H9 (cell line): ENCODE data around the gene CFAP73. TPM values are rescaled to one million over a fixed set of nuclear protein-coding genes. Genes with fewer than 3 reads are reported as not detected.

Source experiments
- DNase-seq: peaks from one replicate; pipeline ENCODE4 v3.0.0-alpha.2; 2017
- H2AFZ ChIP-seq: one replicate; pipeline ENCODE4 v1.6.1; 2013; ENCODE audit warnings: mild to moderate bottlenecking, low read length, control low read depth, moderate library complexity
- H2AK5ac ChIP-seq: 2 replicates; pipeline ENCODE4 v1.6.1; 2013; ENCODE audit warnings: low read length, control low read depth, mixed read lengths; ENCODE audit not compliant: insufficient read length
- H2BK120ac ChIP-seq: one replicate; pipeline ENCODE4 v1.6.1; 2013; ENCODE audit warnings: low read depth, mild to moderate bottlenecking, low read length, control low read depth, inconsistent platforms; ENCODE audit not compliant: poor library complexity, severe bottlenecking
- H2BK12ac ChIP-seq: 2 replicates; pipeline ENCODE4 v1.6.1; 2013; ENCODE audit warnings: low read length, control low read depth, mixed read lengths, low read depth; ENCODE audit not compliant: insufficient read length
- H2BK15ac ChIP-seq: 2 replicates; pipeline ENCODE4 v1.6.1; 2013; ENCODE audit warnings: low read depth, low read length, control low read depth
- H2BK20ac ChIP-seq: one replicate; pipeline ENCODE4 v1.6.1; 2013; ENCODE audit warnings: low read depth, mild to moderate bottlenecking, low read length, control low read depth, inconsistent platforms; ENCODE audit not compliant: poor library complexity, severe bottlenecking
- H2BK5ac ChIP-seq: 2 replicates; pipeline ENCODE4 v1.6.1; 2013; ENCODE audit warnings: low read length, control low read depth, mixed read lengths; ENCODE audit not compliant: insufficient read length
- H3K14ac ChIP-seq: 2 replicates; pipeline ENCODE4 v1.6.1; 2013; ENCODE audit warnings: low read length, control low read depth; ENCODE audit not compliant: insufficient read depth
- H3K18ac ChIP-seq: 2 replicates; pipeline ENCODE4 v1.6.1; 2013; ENCODE audit warnings: low read depth, mild to moderate bottlenecking, mixed read lengths, low read length, control low read depth; ENCODE audit not compliant: insufficient read length
- H3K23ac ChIP-seq: 2 replicates; pipeline ENCODE4 v1.6.1; 2013; ENCODE audit warnings: low read length, control low read depth, mixed read lengths, low read depth; ENCODE audit not compliant: insufficient read length
- H3K23me2 ChIP-seq: 2 replicates; pipeline ENCODE4 v1.6.1; 2013; ENCODE audit warnings: low read depth, mild to moderate bottlenecking, mixed read lengths, low read length, control low read depth; ENCODE audit not compliant: insufficient read length, poor library complexity, severe bottlenecking
- H3K27ac ChIP-seq: 2 replicates; pipeline ENCODE4 v1.5.1; 2013; ENCODE audit warnings: low read length, control low read depth, mixed read lengths, low read depth; ENCODE audit not compliant: insufficient read length
- H3K27me3 ChIP-seq: 2 replicates; pipeline ENCODE4 v1.6.1; 2013; ENCODE audit warnings: low read length, control low read depth, inconsistent platforms; ENCODE audit not compliant: insufficient read depth
- H3K4ac ChIP-seq: 2 replicates; pipeline ENCODE4 v1.6.1; 2013; ENCODE audit warnings: low read depth, mild to moderate bottlenecking, control low read depth, inconsistent platforms, low read length, moderate library complexity
- H3K4me1 ChIP-seq: 2 replicates; pipeline ENCODE4 v1.6.1; 2013; ENCODE audit warnings: low read length, control low read depth, inconsistent platforms; ENCODE audit not compliant: insufficient read depth
- H3K4me2 ChIP-seq: 2 replicates; pipeline ENCODE4 v1.6.1; 2013; ENCODE audit warnings: low read length, control low read depth, mixed read lengths; ENCODE audit not compliant: insufficient read length, insufficient read depth
- H3K56ac ChIP-seq: 2 replicates; pipeline ENCODE4 v1.6.1; 2013; ENCODE audit warnings: low read depth, mild to moderate bottlenecking, mixed read lengths, low read length, control low read depth; ENCODE audit not compliant: insufficient read length
- H3K79me1 ChIP-seq: 2 replicates; pipeline ENCODE4 v1.6.1; 2013; ENCODE audit warnings: low read depth, mild to moderate bottlenecking, moderate library complexity, low read length, control low read depth, inconsistent platforms; ENCODE audit not compliant: insufficient read depth, poor library complexity, severe bottlenecking
- H3K79me2 ChIP-seq: 2 replicates; pipeline ENCODE4 v1.6.1; 2013; ENCODE audit warnings: low read length, control low read depth, inconsistent platforms; ENCODE audit not compliant: insufficient read depth
- H3K9ac ChIP-seq: 2 replicates; pipeline ENCODE4 v1.6.1; 2013; ENCODE audit warnings: low read length, control low read depth, mixed read lengths; ENCODE audit not compliant: insufficient read length; ENCODE audit errors: extremely low read depth
- H3K9me3 ChIP-seq: one replicate; pipeline ENCODE4 v1.6.1; 2013; ENCODE audit warnings: low read depth, low read length, inconsistent platforms; ENCODE audit not compliant: control insufficient read depth
- H3T11ph ChIP-seq: one replicate; pipeline ENCODE4 v1.6.1; 2013; ENCODE audit warnings: mild to moderate bottlenecking, low read length, control low read depth, inconsistent platforms
- H4K20me1 ChIP-seq: one replicate; pipeline ENCODE4 v1.6.1; 2013; ENCODE audit not compliant: control insufficient read depth, insufficient read length, insufficient read depth
- H4K5ac ChIP-seq: 2 replicates; pipeline ENCODE4 v1.6.1; 2013; ENCODE audit warnings: low read depth, mild to moderate bottlenecking, mixed read lengths, low read length, control low read depth; ENCODE audit not compliant: insufficient read length
- H4K8ac ChIP-seq: replicated peaks from 2 replicates; pipeline ENCODE4 v1.6.1; 2013; ENCODE audit warnings: low read length, control low read depth, mixed read lengths, low read depth; ENCODE audit not compliant: insufficient read length
- H4K91ac ChIP-seq: 2 replicates; pipeline ENCODE4 v1.6.1; 2013; ENCODE audit warnings: low read depth, mild to moderate bottlenecking, moderate library complexity, mixed read lengths, low read length, control low read depth; ENCODE audit not compliant: insufficient read length
- H3K27ac Mint-ChIP-seq, 3 experiments: 2 replicates in 2 of 3; 3 replicates in 1 of 3; pipeline ENCODE4 v1.8.0; 2020 to 2021; ENCODE audit warnings: mixed read lengths in 3 of 3, mild to moderate bottlenecking in 1 of 3, moderate library complexity in 1 of 3
- H3K27me3 Mint-ChIP-seq: 2 replicates; pipeline ENCODE4 v1.8.0; 2021; ENCODE audit warnings: low read depth, mild to moderate bottlenecking, moderate library complexity, mixed read lengths
- H3K36me3 Mint-ChIP-seq, 3 experiments: 2 replicates in 2 of 3; 3 replicates in 1 of 3; pipeline ENCODE4 v1.8.0; 2020 to 2021; ENCODE audit warnings: low read depth in 3 of 3, mixed read lengths in 3 of 3; ENCODE audit not compliant: insufficient read depth in 1 of 3
- H3K4me1 Mint-ChIP-seq, 2 experiments: 2 replicates each; pipeline ENCODE4 v1.8.0; 2020; ENCODE audit warnings: mixed read lengths in 2 of 2
- H3K4me3 Mint-ChIP-seq, 2 experiments: 2 replicates in 1 of 2; 3 replicates in 1 of 2; pipeline ENCODE4 v1.8.0; 2020 to 2021; ENCODE audit warnings: mild to moderate bottlenecking in 2 of 2, mixed read lengths in 2 of 2, moderate library complexity in 1 of 2
- H3K9me3 Mint-ChIP-seq, 2 experiments: 2 replicates in 1 of 2; 3 replicates in 1 of 2; pipeline ENCODE4 v1.8.0; 2020; ENCODE audit warnings: mild to moderate bottlenecking in 2 of 2, mixed read lengths in 2 of 2, moderate library complexity in 1 of 2
- WGBS: extraction: QIAGEN DNeasy Blood & Tissue Kit; methylation state at CpG from one replicate; pipeline ENCODE4 v1.1.7; 2013; ENCODE audit warnings: missing lambda C conversion rate, low lambda C conversion rate, mixed read lengths; ENCODE audit not compliant: insufficient read length; ENCODE audit errors: extremely low coverage; 5-methylcytosine and 5-hydroxymethylcytosine counted together
- total RNA-seq: library from RNA; stranded (reverse); gene quantifications from 2 replicates; pipeline ENCODE4 v1.2.1, GENCODE V29; 2021
- TF ChIP-seq, protein P1 (sequence below): fragments of 200-600 bp; sonication (generic); conservative IDR thresholded peaks from 3 replicates; pipeline ENCODE4 v1.8.0; 2021; ENCODE audit warnings: antibody characterized with exemption, mild to moderate bottlenecking

The CFAP73 gene
- total RNA-seq, 1 experiment from 2014 or later = not detected

DNA sequence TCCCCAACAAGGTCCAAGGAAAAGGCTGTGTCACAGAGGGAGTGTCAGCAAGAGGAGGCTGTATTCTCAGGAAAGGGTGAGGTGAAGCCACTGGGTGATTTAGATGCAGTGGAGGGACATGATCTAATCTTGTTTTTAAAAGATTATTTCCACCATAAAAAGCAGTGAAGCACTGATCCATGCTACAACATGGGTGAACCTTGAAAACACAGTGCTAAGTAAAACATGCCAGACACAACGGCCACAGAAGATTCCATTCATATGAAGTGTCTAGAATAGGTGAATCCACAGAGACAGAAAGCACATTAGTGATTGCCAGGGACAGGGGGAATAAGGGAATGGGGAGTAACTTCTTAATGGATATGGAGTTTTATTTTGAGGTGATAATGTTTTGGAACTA, 48.8 kb downstream of the CFAP73 start:
- Mint-ChIP-seq H3K9me3 (no peaks in the 10 kb centered on the region), H3K36me3 (peaks cover 0 to 5% (median 3%) of the 10 kb centered on the region in 3 experiments; a peak in 3 of 7 replicates), H3K4me3 (no peak overlapping the region), H3K27me3 (no peaks in the 10 kb centered on the region), H3K27ac (no peak overlapping the region), H3K4me1 (peaks cover 3 to 9% of the 10 kb centered on the region in 2 experiments; a peak in 3 of 4 replicates)
- no peak for DNase-seq
- Histone ChIP-seq H3K23ac (no peak overlapping the region), H4K91ac (no peak overlapping the region), H2BK12ac (no peak overlapping the region), H3K4me2 (no peak overlapping the region), H3K27ac (no peak overlapping the region), H3K79me2 (no peaks in the 10 kb centered on the region), H3K23me2 (no peaks in the 10 kb centered on the region), H3K79me1 (no peaks in the 10 kb centered on the region), H2AK5ac (no peak overlapping the region), H2AFZ (no peak overlapping the region), H3K27me3 (no peaks in the 10 kb centered on the region), H3K9me3 (no peaks in the 10 kb centered on the region), H4K20me1 (no peaks in the 10 kb centered on the region), H3K9ac (no peak overlapping the region), H3K4me1 (no peaks in the 10 kb centered on the region), H2BK15ac (no peak overlapping the region), H3T11ph (no peak overlapping the region), H4K5ac (no peak overlapping the region), H3K14ac (no peak overlapping the region), H3K18ac (no peak overlapping the region), H3K56ac (no peak overlapping the region), H3K4ac (no peak overlapping the region), H4K8ac (no peak overlapping the region), H2BK5ac (no peak overlapping the region), H2BK20ac (no peak overlapping the region), H2BK120ac (no peak overlapping the region)
- TF ChIP-seq, protein P1, sequence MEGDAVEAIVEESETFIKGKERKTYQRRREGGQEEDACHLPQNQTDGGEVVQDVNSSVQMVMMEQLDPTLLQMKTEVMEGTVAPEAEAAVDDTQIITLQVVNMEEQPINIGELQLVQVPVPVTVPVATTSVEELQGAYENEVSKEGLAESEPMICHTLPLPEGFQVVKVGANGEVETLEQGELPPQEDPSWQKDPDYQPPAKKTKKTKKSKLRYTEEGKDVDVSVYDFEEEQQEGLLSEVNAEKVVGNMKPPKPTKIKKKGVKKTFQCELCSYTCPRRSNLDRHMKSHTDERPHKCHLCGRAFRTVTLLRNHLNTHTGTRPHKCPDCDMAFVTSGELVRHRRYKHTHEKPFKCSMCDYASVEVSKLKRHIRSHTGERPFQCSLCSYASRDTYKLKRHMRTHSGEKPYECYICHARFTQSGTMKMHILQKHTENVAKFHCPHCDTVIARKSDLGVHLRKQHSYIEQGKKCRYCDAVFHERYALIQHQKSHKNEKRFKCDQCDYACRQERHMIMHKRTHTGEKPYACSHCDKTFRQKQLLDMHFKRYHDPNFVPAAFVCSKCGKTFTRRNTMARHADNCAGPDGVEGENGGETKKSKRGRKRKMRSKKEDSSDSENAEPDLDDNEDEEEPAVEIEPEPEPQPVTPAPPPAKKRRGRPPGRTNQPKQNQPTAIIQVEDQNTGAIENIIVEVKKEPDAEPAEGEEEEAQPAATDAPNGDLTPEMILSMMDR = no peak
- no CpG with 5 or more reads among the region's 1 CpG for WGBS
